Brain microvascular endothelial cell (primary cell): ENCODE data around the gene ENPP7.

Experiments used
- DNase-seq: peaks from one replicate; pipeline ENCODE4 v3.0.0-alpha.2; 2020
- H3K27ac ChIP-seq: fragments of 250-450 bp; sonication (Bioruptor Pico); 2 replicates; pipeline ENCODE4 v1.5.1; 2020; ENCODE audit warnings: mild to moderate bottlenecking, moderate library complexity
- H3K27me3 ChIP-seq: fragments of 250-450 bp; sonication (Bioruptor Pico); replicated peaks from 2 replicates; pipeline ENCODE4 v1.5.1; 2020; ENCODE audit warnings: mild to moderate bottlenecking
- H3K36me3 ChIP-seq: fragments of 250-450 bp; sonication (Bioruptor Pico); replicated peaks from 2 replicates; pipeline ENCODE4 v1.5.1; 2020; ENCODE audit warnings: mild to moderate bottlenecking
- H3K4me3 ChIP-seq: 2 replicates; pipeline ENCODE4 v1.5.1; 2011; ENCODE audit warnings: low read depth, mild to moderate bottlenecking, control low read depth, low read length, moderate library complexity
- CTCF ChIP-seq: IDR thresholded peaks from 2 replicates; pipeline ENCODE4 v1.5.1; 2011; ENCODE audit warnings: low read depth, mild to moderate bottlenecking, moderate library complexity, low read length, control low read depth, inconsistent platforms; ENCODE audit errors: missing control alignments
- in situ Hi-C: cut with HindIII; loops from 2 replicates; pipeline ENCODE4 v1.10.0; 2017; ENCODE audit warnings: low sequenced_read_pairs, low pct_ligation_motif_present

Gene ENPP7

GRCh38 chr17:79693419-79693818 lies 37.3 kb upstream of the ENPP7 start:
- in situ Hi-C loops: no loop called here
- TF ChIP-seq CTCF: no peak
- no peak for DNase-seq
- Histone ChIP-seq H3K27ac (no peak overlapping the region), H3K27me3 (peaks cover 28% of the 10 kb centered on the region), H3K36me3 (no peaks in the 10 kb centered on the region), H3K4me3 (no peak overlapping the region)

- in situ Hi-C loops: no loop called here
Observed at GRCh38 chr17:79695293-79695790, 35.4 kb upstream of the ENPP7 start.

GRCh38 chr17:79695797-79696609 lies 34.7 kb upstream of the ENPP7 start:
- Histone ChIP-seq H3K36me3 (no peaks in the 10 kb centered on the region), H3K27ac (no peak overlapping the region), H3K4me3 (no peak overlapping the region), H3K27me3 (peaks cover 19% of the 10 kb centered on the region)
- DNase-seq: peak; percentile 17
- no peak for TF ChIP-seq CTCF
- in situ Hi-C loops: no loop called here

More at GRCh38 chr17:79695293-79695790, 35.4 kb upstream of the ENPP7 start:
- Histone ChIP-seq H3K4me3 (no peak overlapping the region), H3K27me3 (peaks cover 22% of the 10 kb centered on the region), H3K36me3 (no peaks in the 10 kb centered on the region), H3K27ac (no peak overlapping the region)
- TF ChIP-seq CTCF: no peak
- no peak for DNase-seq

GRCh38 chr17:79696610-79696982 lies 34.1 kb upstream of the ENPP7 start:
- in situ Hi-C loops: no loop called here
- no peak for TF ChIP-seq CTCF
- Histone ChIP-seq H3K27ac (no peak overlapping the region), H3K4me3 (no peak overlapping the region), H3K27me3 (peaks cover 19% of the 10 kb centered on the region), H3K36me3 (no peaks in the 10 kb centered on the region)
- DNase-seq: no peak

GRCh38 chr17:79698146-79698846 lies 32.4 kb upstream of the ENPP7 start:
- TF ChIP-seq CTCF: no peak
- in situ Hi-C loops: no loop called here
- no peaks in the 10 kb centered on the region for H3K36me3 ChIP-seq
- H3K4me3 ChIP-seq: no peak overlapping the region
- peaks cover 10% of the 10 kb centered on the region for H3K27me3 ChIP-seq
- no peak for DNase-seq
- H3K27ac ChIP-seq: no peak overlapping the region
